ENCODE data around the gene CLSTN2.

DNA sequence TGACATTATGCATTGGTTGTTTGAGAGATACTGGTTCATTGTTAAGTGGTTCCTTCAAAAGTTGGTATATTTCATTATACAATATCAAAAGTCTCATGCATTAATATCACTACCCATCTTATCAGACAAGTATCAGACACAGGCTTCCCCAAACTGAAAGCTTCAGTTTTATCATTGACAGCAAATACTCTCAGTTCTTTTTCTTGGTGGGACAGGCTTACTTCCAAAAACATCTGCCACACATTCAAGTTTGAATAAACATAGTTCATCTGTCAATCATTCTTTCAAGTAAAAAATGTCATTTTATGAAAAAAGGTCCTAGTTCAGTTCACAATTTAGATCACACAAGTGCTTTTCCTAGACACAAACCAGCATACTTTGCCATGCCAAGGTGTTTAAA, 462.9 kb downstream of the CLSTN2 start:
- TF ChIP-seq, protein P1, sequence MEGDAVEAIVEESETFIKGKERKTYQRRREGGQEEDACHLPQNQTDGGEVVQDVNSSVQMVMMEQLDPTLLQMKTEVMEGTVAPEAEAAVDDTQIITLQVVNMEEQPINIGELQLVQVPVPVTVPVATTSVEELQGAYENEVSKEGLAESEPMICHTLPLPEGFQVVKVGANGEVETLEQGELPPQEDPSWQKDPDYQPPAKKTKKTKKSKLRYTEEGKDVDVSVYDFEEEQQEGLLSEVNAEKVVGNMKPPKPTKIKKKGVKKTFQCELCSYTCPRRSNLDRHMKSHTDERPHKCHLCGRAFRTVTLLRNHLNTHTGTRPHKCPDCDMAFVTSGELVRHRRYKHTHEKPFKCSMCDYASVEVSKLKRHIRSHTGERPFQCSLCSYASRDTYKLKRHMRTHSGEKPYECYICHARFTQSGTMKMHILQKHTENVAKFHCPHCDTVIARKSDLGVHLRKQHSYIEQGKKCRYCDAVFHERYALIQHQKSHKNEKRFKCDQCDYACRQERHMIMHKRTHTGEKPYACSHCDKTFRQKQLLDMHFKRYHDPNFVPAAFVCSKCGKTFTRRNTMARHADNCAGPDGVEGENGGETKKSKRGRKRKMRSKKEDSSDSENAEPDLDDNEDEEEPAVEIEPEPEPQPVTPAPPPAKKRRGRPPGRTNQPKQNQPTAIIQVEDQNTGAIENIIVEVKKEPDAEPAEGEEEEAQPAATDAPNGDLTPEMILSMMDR (conservative IDR thresholded peaks at IDR 0.05 in 1 of 2, IDR thresholded peaks at IDR 0.05 in 1 of 2; ENCODE audit: extremely low read depth in 1 of 2, insufficient read depth in 1 of 2, low read depth in 1 of 2, low read length in 2 of 2), result no peak
- TF ChIP-seq EZH2 (IDR thresholded peaks at IDR 0.05; ENCODE audit: borderline replicate concordance, low read length), result no peak
